Measurements from ENCODE around the gene GAB3. TPM values are rescaled to one million over a fixed set of nuclear protein-coding genes. Genes with fewer than 3 reads are reported as not detected.

GAB3 gene, protein sequence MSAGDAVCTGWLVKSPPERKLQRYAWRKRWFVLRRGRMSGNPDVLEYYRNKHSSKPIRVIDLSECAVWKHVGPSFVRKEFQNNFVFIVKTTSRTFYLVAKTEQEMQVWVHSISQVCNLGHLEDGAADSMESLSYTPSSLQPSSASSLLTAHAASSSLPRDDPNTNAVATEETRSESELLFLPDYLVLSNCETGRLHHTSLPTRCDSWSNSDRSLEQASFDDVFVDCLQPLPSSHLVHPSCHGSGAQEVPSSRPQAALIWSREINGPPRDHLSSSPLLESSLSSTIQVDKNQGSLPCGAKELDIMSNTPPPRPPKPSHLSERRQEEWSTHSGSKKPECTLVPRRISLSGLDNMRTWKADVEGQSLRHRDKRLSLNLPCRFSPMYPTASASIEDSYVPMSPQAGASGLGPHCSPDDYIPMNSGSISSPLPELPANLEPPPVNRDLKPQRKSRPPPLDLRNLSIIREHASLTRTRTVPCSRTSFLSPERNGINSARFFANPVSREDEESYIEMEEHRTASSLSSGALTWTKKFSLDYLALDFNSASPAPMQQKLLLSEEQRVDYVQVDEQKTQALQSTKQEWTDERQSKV
- polyA plus RNA-seq = 3.0 TPM

DNA sequence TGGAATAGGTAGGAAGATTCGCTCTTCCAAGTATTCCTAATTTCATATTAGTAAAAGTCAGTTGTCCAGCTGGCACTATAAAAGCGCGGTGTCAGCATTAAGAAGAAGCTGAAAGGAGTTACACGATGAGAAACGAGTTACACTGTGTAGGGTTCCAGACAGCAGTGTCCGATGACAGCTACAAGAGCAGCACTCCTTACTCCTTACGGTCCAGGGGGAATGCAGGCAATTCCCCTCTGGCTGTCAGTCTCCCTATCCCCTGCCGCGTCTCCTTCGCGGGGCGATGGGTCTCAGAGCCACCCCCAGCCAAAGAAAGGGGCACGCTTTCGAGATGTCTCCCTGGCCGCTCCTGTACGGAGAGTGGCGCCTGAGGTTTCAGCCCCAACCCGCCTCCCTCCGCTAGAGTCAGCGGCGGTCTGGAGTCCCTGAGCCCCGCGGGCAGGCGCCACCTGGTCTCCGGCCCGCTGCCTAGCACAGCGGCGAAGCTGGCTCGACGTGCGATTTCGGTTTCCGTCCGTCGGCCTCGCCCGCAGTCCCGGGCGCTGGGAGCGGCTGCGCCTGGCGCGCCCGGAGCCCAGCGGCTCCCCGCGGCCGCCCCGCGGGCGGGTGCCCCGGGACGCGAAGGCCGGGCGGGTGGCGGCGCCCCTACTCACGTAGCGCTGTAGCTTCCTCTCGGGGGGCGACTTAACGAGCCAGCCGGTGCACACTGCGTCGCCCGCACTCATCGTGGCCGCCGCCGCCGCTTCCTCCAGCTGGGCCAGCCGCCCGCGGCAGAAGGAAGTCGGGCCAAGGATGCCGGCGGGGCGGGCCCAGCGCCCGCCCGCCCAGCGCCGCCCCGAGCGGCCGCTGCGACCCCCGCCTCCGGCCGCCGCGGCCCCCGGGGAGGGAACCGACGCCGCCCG lies at the start of gene GAB3:
Gene GAB3, minus strand, starts transcription at position 777 of the 902 bp plus-strand sequence. Its CDS starts 52 bp downstream, at position 725.
- peaks cover 6 to 18% (median 11%) of the 10 kb centered on the region in 3 donors for H3K4me1 Mint-ChIP-seq
- H3K4me3 Mint-ChIP-seq = peak within 1 kb of the TSS; percentile 85 to 96 (median 86)
- no peaks in the 10 kb centered on the region for H3K36me3 Mint-ChIP-seq
- H3K9me3 Mint-ChIP-seq = no peaks in the 10 kb centered on the region
- no peaks in the 10 kb centered on the region for H3K27me3 Mint-ChIP-seq
- H3K27ac Mint-ChIP-seq = peak within 1 kb of the TSS; percentile 55 to 93 (median 86)

- no peaks in the 10 kb centered on the region for H3K9me3 Mint-ChIP-seq
- peaks cover 2% of the 10 kb centered on the region for H3K36me3 Mint-ChIP-seq
- H3K4me1 Mint-ChIP-seq = peaks cover 5 to 12% (median 9%) of the 10 kb centered on the region in 3 donors
- H3K4me3 Mint-ChIP-seq = no peak overlapping the region
- H3K27ac Mint-ChIP-seq = no peak overlapping the region
- no peaks in the 10 kb centered on the region for H3K27me3 Mint-ChIP-seq
Observed at GRCh38 chrX:154799556-154800348, 48.9 kb upstream of the GAB3 start.

- Mint-ChIP-seq H3K4me1 (peaks cover 5 to 8% (median 5%) of the 10 kb centered on the region in 3 donors), H3K9me3 (no peaks in the 10 kb centered on the region), H3K4me3 (no peak overlapping the region), H3K27ac (no peak overlapping the region), H3K27me3 (no peaks in the 10 kb centered on the region), H3K36me3 (peaks cover 2% of the 10 kb centered on the region)
Observed at GRCh38 chrX:154797006-154797405, 46.1 kb upstream of the GAB3 start.

DNA sequence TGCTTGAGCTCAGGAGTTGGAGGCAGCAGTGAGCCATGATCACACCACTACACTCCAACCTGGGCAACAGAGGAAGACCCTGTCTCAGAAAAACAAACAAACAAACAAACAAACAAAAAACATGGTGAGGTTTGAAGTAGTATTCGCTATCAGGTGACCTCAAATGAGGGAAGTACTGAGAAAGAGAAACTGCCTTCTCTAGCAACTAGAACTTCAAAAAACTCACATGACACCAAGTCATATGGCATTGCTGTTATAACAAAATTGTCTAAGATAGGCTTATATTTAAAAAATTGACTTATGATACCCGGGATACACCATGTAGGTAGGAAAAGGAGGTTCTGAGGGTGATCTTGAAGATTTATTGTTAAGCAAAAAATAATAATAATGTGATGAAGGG lies 44.1 kb upstream of the GAB3 start:
- Mint-ChIP-seq H3K27ac (no peak overlapping the region), H3K9me3 (no peaks in the 10 kb centered on the region), H3K4me3 (no peak overlapping the region), H3K36me3 (peaks cover 1% of the 10 kb centered on the region), H3K27me3 (no peaks in the 10 kb centered on the region), H3K4me1 (peaks cover 1 to 5% (median 5%) of the 10 kb centered on the region in 3 donors)

DNA sequence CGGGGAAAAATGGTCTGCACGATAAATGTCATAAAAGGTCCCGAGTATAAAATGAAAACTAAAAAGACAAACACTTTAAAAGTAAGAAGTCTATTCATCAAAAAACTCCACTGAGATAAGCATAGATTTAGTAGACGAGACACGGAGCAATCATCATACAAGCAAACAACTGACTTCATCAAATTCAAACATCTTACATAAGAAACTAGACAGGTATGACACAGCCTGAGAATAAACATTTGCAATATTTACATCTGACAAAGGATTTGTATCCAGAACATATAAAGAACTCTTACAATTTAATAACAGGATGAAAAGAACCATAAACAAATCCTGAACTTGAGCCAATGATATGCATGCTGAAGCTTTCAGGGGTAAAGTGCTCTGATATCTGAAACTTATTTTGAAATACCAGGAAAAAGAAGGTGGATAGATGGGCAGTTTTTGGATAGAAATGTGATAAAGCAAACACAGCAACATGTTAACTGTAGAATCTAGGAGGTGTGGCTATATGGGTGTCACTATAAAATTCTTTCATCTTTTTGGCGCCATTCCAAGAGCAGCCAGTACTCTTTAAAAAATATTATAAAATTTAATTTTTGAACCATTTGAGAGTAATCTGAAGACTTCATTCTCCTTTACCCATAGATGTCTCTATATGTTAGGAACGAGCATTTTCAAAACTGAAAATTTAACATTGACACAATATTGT lies 42.4 kb upstream of the GAB3 start:
- H3K9me3 Mint-ChIP-seq = no peaks in the 10 kb centered on the region
- H3K36me3 Mint-ChIP-seq = no peaks in the 10 kb centered on the region
- H3K27me3 Mint-ChIP-seq = no peaks in the 10 kb centered on the region
- H3K4me3 Mint-ChIP-seq = no peak overlapping the region
- H3K4me1 Mint-ChIP-seq = peaks cover 1 to 5% (median 3%) of the 10 kb centered on the region in 3 donors
- no peak overlapping the region for H3K27ac Mint-ChIP-seq

DNA sequence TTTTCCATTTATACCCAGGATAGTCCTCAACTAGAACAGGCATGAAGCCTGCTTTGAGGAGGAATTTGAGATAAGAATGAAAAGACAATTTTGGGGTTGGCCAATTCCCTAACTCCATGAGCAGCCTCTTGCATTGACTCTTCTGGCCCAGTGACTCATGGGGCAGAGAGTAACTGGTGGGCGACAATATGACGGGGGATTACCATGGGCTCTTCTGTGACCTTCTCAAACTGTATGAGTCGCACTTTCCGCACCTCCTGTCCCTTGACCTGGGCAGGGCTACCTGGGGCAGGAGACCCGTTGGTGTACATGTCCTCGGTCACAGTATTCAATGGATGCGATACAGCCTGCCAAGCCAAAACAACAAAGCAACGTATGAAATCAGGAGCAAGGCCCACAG lies 41.1 kb upstream of the GAB3 start:
- no peaks in the 10 kb centered on the region for H3K36me3 Mint-ChIP-seq
- no peak overlapping the region for H3K4me3 Mint-ChIP-seq
- peaks cover 0 to 3% (median under 1%) of the 10 kb centered on the region in 3 donors for H3K4me1 Mint-ChIP-seq
- no peaks in the 10 kb centered on the region for H3K9me3 Mint-ChIP-seq
- no peaks in the 10 kb centered on the region for H3K27me3 Mint-ChIP-seq
- H3K27ac Mint-ChIP-seq = no peak overlapping the region

DNA sequence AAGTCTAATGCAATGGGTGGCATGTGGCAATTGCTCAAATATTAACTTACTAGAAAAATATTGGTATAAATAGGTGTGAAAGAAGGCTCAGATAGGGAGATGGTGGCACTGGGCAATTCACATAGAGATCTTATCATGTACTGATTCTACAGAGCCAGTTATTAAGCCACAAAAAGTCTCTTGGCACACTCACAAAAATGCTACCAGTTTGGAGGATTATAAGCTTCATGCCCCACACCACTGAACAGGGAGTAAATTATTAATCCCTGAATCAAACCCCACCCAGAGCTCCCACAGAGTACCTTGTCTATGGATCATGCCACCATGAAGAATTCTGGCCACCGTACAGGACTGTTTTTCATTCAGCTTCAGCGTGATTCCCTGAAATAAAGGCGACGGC lies 40.6 kb upstream of the GAB3 start:
- Mint-ChIP-seq H3K36me3 (no peaks in the 10 kb centered on the region), H3K27ac (no peak overlapping the region), H3K4me3 (no peak overlapping the region), H3K9me3 (no peaks in the 10 kb centered on the region), H3K27me3 (no peaks in the 10 kb centered on the region), H3K4me1 (no peaks in the 10 kb centered on the region)

GRCh38 chrX:154785716-154786115 lies 34.8 kb upstream of the GAB3 start:
- no peak overlapping the region for H3K27ac Mint-ChIP-seq
- H3K4me1 Mint-ChIP-seq = peaks cover 0 to 3% (median 0%) of the 10 kb centered on the region in 3 donors
- no peaks in the 10 kb centered on the region for H3K27me3 Mint-ChIP-seq
- H3K9me3 Mint-ChIP-seq = no peaks in the 10 kb centered on the region
- H3K36me3 Mint-ChIP-seq = no peaks in the 10 kb centered on the region
- no peak overlapping the region for H3K4me3 Mint-ChIP-seq

DNA sequence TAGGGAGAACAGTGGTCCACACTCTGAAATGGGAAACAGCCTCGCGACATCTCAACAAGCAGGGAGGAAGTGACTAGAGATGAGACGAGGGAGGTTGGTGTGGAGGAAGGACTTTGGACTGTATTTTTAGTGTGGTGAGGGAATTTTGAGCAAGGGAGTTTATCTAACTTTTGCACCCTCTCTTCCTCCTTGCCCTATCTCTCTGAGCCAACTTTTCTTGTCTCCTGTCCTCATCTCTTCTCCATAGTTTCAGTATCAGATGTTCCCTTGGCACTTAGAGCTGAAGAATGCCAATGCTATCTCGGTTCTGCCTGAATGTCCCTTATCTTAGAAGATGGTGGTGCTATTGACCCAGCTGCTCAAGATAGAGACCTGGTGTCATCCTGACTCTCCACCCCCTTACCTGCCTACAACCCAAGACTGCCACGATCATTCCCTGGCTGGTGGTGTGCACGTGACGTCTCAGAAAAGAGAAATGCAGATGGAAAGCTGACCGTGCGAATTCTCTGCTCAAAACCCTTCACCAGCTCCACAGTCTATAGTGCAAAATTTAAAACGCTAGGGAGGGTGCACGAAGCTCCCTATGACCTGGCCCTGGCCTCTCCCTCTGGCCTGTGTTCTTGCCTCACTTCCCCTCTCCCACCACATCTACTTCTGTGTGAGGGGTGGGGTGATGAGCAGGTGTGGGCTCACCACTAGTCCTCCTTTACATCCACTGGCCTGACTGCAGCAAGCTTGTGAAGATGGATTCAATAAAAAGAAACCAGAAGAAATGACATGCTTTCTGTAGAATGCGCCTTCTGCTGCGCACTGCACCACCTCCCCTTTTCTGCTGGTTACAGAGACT lies 33.5 kb upstream of the GAB3 start:
- H3K27me3 Mint-ChIP-seq = no peaks in the 10 kb centered on the region
- H3K36me3 Mint-ChIP-seq = no peaks in the 10 kb centered on the region
- no peak overlapping the region for H3K27ac Mint-ChIP-seq
- H3K4me3 Mint-ChIP-seq = peak overlapping the region in 2 of 4 donors; percentile 41 to 63
- no peaks in the 10 kb centered on the region for H3K9me3 Mint-ChIP-seq
- H3K4me1 Mint-ChIP-seq = peaks cover 0 to 3% (median 0%) of the 10 kb centered on the region in 3 donors

GRCh38 chrX:154780968-154781367 lies 30.1 kb upstream of the GAB3 start:
- no peak overlapping the region for H3K4me3 Mint-ChIP-seq
- no peak overlapping the region for H3K27ac Mint-ChIP-seq
- peaks cover 0 to 3% (median 0%) of the 10 kb centered on the region in 3 donors for H3K4me1 Mint-ChIP-seq
- H3K27me3 Mint-ChIP-seq = no peaks in the 10 kb centered on the region
- H3K9me3 Mint-ChIP-seq = no peaks in the 10 kb centered on the region
- peaks cover 2% of the 10 kb centered on the region for H3K36me3 Mint-ChIP-seq

- Mint-ChIP-seq H3K9me3 (no peaks in the 10 kb centered on the region), H3K36me3 (peaks cover 2% of the 10 kb centered on the region), H3K4me1 (peaks cover 0 to 3% (median 0%) of the 10 kb centered on the region in 3 donors), H3K4me3 (no peak overlapping the region), H3K27ac (peak overlapping the region in 1 of 3 donors; percentile 16), H3K27me3 (peaks cover 1% of the 10 kb centered on the region)
Observed at GRCh38 chrX:154779261-154779660, 28.4 kb upstream of the GAB3 start.

DNA sequence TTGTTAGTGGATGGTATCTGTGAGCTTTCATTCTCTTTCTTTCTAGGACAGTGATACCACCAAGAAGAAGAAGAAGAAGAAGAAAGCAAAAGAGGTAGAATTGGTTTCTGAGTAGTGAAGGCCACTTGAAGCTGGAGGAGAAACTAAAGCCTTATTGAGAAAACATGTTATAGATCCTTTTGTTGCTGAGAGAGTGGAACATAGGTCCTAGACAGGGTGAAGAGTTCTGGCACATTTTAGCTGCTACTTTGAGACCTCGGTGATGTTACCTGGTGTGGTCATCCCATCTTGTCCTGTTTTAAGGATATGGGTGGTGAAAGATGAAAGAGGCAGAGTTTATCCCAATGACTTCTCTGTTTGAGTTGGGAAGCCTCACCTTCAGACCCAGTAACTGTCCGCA lies 25.9 kb upstream of the GAB3 start:
- peaks cover 0 to 2% (median 1%) of the 10 kb centered on the region in 3 donors for H3K9me3 Mint-ChIP-seq
- H3K4me1 Mint-ChIP-seq = peaks cover 0 to 1% (median 0%) of the 10 kb centered on the region in 3 donors
- no peak overlapping the region for H3K27ac Mint-ChIP-seq
- H3K27me3 Mint-ChIP-seq = peaks cover 1% of the 10 kb centered on the region
- H3K36me3 Mint-ChIP-seq = peaks cover 3% of the 10 kb centered on the region
- H3K4me3 Mint-ChIP-seq = no peak overlapping the region

All from IgD-negative memory B cell (primary cell).